HepG2 (cell line): ENCODE results near the gene BBC3. TPM values are rescaled to one million over a fixed set of nuclear protein-coding genes. Genes with fewer than 3 reads are reported as not detected.

Experiments used
- ATAC-seq: fragments of 200-7000 bp; cut with Tn5 transposase; 3 replicates; pipeline ENCODE4 v1.9.1; 2020; ENCODE audit warnings: mild to moderate bottlenecking, moderate library complexity
- BruUV-seq: library from RNA; stranded (reverse); fragments of 400-500 nt; replicated peaks from 2 replicates; lab custom pipeline; 2021; lab: Mats Ljungman, UMichigan
- CTCF ChIA-PET: fragments of 300-600 bp; formaldehyde crosslinking; extraction: SDS; loops from one replicate; lab custom pipeline; 2021; ENCODE audit warnings: low total read pairs, inconsistent platforms, low intra/inter-chr PET ratio; lab: Yijun Ruan, JAX
- POLR2A ChIA-PET: fragments of 350-600 bp; sonication (Branson Sonifier 250); formaldehyde crosslinking; loops from one replicate; lab custom pipeline; 2020; ENCODE audit warnings: antibody characterized with exemption, inconsistent platforms; lab: Yijun Ruan, JAX
- DNase-seq: peaks from one replicate; pipeline ENCODE4 v3.0.0-alpha.2; 2015; ENCODE audit warnings: low spot score
- FAIRE-seq: peaks from 3 replicates; lab custom pipeline; 2011; peaks lifted over from hg19 to GRCh38; lab: Jason Lieb, UNC
- H2AFZ ChIP-seq: one replicate; pipeline ENCODE4 v1.6.1; 2011; ENCODE audit warnings: low read length, inconsistent platforms
- H3K27ac ChIP-seq: fragments of 300-600 bp; 3 replicates; pipeline ENCODE4 v1.8.0; 2011; ENCODE audit warnings: mixed run types, mild to moderate bottlenecking, mixed read lengths, low read length, inconsistent platforms; ENCODE audit not compliant: insufficient read depth; ENCODE audit errors: extremely low read length
- H3K27me3 ChIP-seq, 2 experiments: fragments of 200-600 bp in 1 of 2; 2 replicates in 1 of 2; 3 replicates in 1 of 2; pipeline versions ENCODE4 v1.6.0 to v1.8.0; 2011; ENCODE audit warnings: low read length in 2 of 2, mild to moderate bottlenecking in 2 of 2, moderate library complexity in 2 of 2, inconsistent platforms in 1 of 2; ENCODE audit not compliant: insufficient read depth in 2 of 2, control insufficient read depth in 1 of 2
- H3K36me3 ChIP-seq, 2 experiments: fragments of 200-600 bp in 1 of 2; replicated peaks in 1 of 2; 2 replicates in 1 of 2; 3 replicates in 1 of 2; pipeline versions ENCODE4 v1.5.1 to v1.8.0; 2011; ENCODE audit warnings: low read length in 2 of 2, inconsistent platforms in 1 of 2; ENCODE audit not compliant: insufficient read depth in 2 of 2, control insufficient read depth in 1 of 2
- H3K4me1 ChIP-seq: 2 replicates; pipeline ENCODE4 v1.5.1; 2012; ENCODE audit warnings: low read length, inconsistent platforms; ENCODE audit not compliant: insufficient read depth
- H3K4me2 ChIP-seq: 2 replicates; pipeline ENCODE4 v1.6.0; 2011; ENCODE audit warnings: low read depth, low read length, inconsistent platforms
- H3K4me3 ChIP-seq, 3 experiments: fragments of 200-600 bp in 1 of 3; sonication (generic), shearing (Covaris generic) in 1 of 3; replicated peaks in 1 of 3; 2 replicates each; pipeline ENCODE4 v1.5.1; 2011 to 2016; ENCODE audit warnings: low read length in 3 of 3, inconsistent platforms in 2 of 3, low read depth in 2 of 3, mild to moderate bottlenecking in 2 of 3, control low read depth in 1 of 3, mixed read lengths in 1 of 3; ENCODE audit not compliant: insufficient read depth in 1 of 3
- H3K79me2 ChIP-seq: one replicate; pipeline ENCODE4 v1.6.1; 2011; ENCODE audit warnings: low read length, inconsistent platforms; ENCODE audit not compliant: insufficient read depth
- H3K9ac ChIP-seq: 2 replicates; pipeline ENCODE4 v1.6.0; 2011; ENCODE audit warnings: mild to moderate bottlenecking, low read depth, low read length, inconsistent platforms; ENCODE audit not compliant: insufficient read depth
- H3K9me3 ChIP-seq: 2 replicates; pipeline ENCODE4 v1.5.1; 2012; ENCODE audit warnings: mild to moderate bottlenecking, low read length
- H4K20me1 ChIP-seq: 2 replicates; pipeline ENCODE4 v1.6.0; 2011; ENCODE audit warnings: inconsistent platforms, mild to moderate bottlenecking, low read length, moderate library complexity; ENCODE audit not compliant: insufficient read depth
- TGIF2 ChIP-seq: IDR thresholded peaks from 2 replicates; pipeline ENCODE4 v1.6.1; 2016; ENCODE audit warnings: control low read depth, missing compliant biosample characterization
- TSC22D2 ChIP-seq: sonication (generic); formaldehyde crosslinking; IDR thresholded peaks from 2 replicates; pipeline ENCODE4 v1.5.1; 2020; ENCODE audit warnings: missing genetic modification reagents, mild to moderate bottlenecking, borderline replicate concordance
- whole genome bisulfite sequencing: methylation state at CpG from one replicate; pipeline ENCODE4 v1.1.6; 2017; ENCODE audit warnings: low lambda C conversion rate; 5-methylcytosine and 5-hydroxymethylcytosine counted together
- in situ Hi-C: cut with HindIII; loops from 2 replicates; pipeline ENCODE4 v1.10.0; 2017; ENCODE audit warnings: low pct_unique_long_range_greater_than_20kb; ENCODE audit not compliant: extremely low pct_ligation_motif_present
- intact Hi-C: fragments of 100-400 bp; cut with micrococcal nuclease; formaldehyde crosslinking; loops from one replicate; pipeline ENCODE4 v1.10.0; 2022; ENCODE audit not compliant: unreplicated experiment
- polyA plus RNA-seq, 8 experiments: library from polyadenylated mRNA; depleted of rRNA in 3 of 8; stranded (reverse) in 7 of 8; unstranded in 1 of 8; fragments of >200 nt; fragmentation: Illumina TruSeq in 4 of 8; extraction: Trizol in 4 of 8; gene quantifications; 2 replicates each; pipeline versions ENCODE4 v1.2.1 to v1.2.3, GENCODE V29; 2011 to 2016; ENCODE audit warnings: low read depth in 4 of 8, missing spikeins in 1 of 8, mixed read lengths in 1 of 8; ENCODE audit not compliant: insufficient read depth in 1 of 8
- total RNA-seq, 5 experiments: library from RNA; depleted of rRNA; stranded (reverse); fragments of >200 nt; fragmentation: Illumina TruSeq; extraction: Trizol; gene quantifications; 2 replicates each; pipeline ENCODE4 v1.2.3, GENCODE V29; 2016; ENCODE audit warnings: low read depth in 1 of 5
- TF ChIP-seq, protein P1 (sequence below), 2 experiments: fragments of 450-650 bp in 1 of 2; sonication (generic) in 1 of 2; formaldehyde crosslinking in 1 of 2; IDR thresholded peaks; 2 replicates each; pipeline versions ENCODE4 v1.6.1 to v1.8.0; 2016 to 2022; ENCODE audit warnings: antibody characterized with exemption in 1 of 2, mild to moderate bottlenecking in 1 of 2, missing genetic modification reagents in 1 of 2

The BBC3 gene
- total and polyA plus RNA-seq, 2 of the 13 experiments (the other 11 are each of a cell fraction or from before 2014, with no cell fraction given), result 6.1 to 8.8 TPM

DNA sequence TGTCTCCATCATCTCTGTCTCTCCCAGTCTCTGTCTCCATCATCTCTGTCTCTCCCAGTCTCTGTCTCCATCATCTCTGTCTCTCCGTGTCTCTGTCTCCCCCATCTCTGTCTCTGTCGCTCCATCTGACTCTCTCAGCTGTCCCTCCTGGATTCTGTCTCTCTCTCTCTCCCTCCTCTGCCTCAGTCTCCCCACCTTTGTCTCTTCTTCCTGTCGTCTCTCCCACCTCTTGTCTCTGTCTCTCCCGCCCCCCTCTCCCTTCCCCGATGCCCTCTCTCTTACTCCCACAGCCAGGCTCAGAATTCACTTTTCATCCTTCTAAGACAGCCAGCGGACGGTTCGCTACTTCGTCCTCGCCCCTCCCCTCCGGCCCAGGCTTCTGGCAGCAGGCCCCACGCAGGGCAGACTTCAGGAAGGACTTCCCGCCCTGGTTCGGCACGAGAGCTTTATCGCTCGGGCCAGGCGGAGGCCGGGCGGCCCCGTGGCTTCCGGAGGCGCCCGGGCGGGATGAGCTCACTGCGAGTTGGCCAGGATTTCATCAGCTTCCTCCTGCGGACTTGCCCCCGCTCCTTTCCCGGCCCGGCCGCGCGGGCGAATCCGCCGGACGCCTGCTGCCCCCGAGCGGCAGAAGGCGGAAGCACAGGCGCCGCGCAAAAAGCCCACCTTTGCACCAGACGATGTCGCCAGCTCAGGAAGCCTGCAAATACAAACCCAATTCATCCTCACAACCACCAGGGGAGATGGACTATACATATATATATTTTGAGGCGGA is 13.0 kb upstream of the BBC3 start (continued):
- TF ChIP-seq TSC22D2 (CRISPR knock-in tag), result peak; percentile 21; the same call in 1 of the 2 replicates

DNA sequence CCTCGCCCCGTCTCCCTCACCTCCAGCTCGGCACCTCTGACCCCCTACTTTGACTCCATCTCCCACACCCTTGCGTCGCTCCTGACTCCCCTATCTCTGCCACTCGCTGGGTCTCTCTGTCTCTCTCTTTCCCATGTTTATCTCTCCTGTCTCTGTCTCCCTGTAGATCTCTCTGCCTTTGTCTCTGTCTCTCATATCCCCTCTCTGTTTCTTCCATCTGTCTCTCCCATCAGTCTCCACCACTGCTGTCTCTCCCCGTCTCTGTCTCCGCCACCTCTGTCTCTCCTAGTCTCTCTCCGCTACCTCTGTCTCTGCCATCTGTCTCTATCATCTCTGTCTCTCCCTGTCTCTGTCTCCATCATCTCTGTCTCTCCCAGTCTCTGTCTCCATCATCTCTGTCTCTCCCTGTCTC is 12.4 kb upstream of the BBC3 start:
- no peak overlapping the region for H2AFZ ChIP-seq
- no peaks in the 10 kb centered on the region for H3K36me3 ChIP-seq
- intact Hi-C loops (loop anchor here (5.0 kb wide), 1 partner anchor 96 kb away; no protein-coding TSS in a partner anchor), in situ Hi-C loops (no loop called here)
- peak overlapping the region in 1 of 3 experiments; percentile 45; a peak in 2 of 6 replicates for H3K4me3 ChIP-seq
- H3K27ac ChIP-seq, result no peak overlapping the region
- ATAC-seq (no peak), DNase-seq (no peak), FAIRE-seq (no peak)
- TF ChIP-seq, protein P1, sequence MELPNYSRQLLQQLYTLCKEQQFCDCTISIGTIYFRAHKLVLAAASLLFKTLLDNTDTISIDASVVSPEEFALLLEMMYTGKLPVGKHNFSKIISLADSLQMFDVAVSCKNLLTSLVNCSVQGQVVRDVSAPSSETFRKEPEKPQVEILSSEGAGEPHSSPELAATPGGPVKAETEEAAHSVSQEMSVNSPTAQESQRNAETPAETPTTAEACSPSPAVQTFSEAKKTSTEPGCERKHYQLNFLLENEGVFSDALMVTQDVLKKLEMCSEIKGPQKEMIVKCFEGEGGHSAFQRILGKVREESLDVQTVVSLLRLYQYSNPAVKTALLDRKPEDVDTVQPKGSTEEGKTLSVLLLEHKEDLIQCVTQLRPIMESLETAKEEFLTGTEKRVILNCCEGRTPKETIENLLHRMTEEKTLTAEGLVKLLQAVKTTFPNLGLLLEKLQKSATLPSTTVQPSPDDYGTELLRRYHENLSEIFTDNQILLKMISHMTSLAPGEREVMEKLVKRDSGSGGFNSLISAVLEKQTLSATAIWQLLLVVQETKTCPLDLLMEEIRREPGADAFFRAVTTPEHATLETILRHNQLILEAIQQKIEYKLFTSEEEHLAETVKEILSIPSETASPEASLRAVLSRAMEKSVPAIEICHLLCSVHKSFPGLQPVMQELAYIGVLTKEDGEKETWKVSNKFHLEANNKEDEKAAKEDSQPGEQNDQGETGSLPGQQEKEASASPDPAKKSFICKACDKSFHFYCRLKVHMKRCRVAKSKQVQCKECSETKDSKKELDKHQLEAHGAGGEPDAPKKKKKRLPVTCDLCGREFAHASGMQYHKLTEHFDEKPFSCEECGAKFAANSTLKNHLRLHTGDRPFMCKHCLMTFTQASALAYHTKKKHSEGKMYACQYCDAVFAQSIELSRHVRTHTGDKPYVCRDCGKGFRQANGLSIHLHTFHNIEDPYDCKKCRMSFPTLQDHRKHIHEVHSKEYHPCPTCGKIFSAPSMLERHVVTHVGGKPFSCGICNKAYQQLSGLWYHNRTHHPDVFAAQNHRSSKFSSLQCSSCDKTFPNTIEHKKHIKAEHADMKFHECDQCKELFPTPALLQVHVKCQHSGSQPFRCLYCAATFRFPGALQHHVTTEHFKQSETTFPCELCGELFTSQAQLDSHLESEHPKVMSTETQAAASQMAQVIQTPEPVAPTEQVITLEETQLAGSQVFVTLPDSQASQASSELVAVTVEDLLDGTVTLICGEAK (IDR thresholded peaks at IDR 0.05), result 0 out of 2 replicates have a peak, but pooled peaks have one; percentile 1
- TF ChIP-seq, protein P1 (CRISPR knock-in tag; IDR thresholded peaks at IDR 0.05), result no peak
- no peak for TF ChIP-seq TGIF2
- H3K79me2 ChIP-seq, result no peaks in the 10 kb centered on the region
- 90% methylated on average over 9 of the region's 9 CpGs for WGBS
- no TSS peak for BruUV-seq
- CTCF ChIA-PET, result interaction anchor here (0.8 to 2.7 kb wide), 4 partner anchors 13 to 94 kb away, joined by 3 to 33 read pairs (median 9); partner anchors contain the start of gene BBC3
- peak overlapping the region; percentile 67 for H3K9ac ChIP-seq
- no peaks in the 10 kb centered on the region for H3K9me3 ChIP-seq
- no peaks in the 10 kb centered on the region for H4K20me1 ChIP-seq
- peak overlapping the region; percentile 67 for H3K4me2 ChIP-seq
- POLR2A ChIA-PET, result interaction anchor here (0.9 to 3.5 kb wide), 10 partner anchors 13 to 196 kb away, joined by 3 to 93 read pairs (median 14); partner anchors contain the start of genes CCDC9 and ZC3H4
- no peaks in the 10 kb centered on the region for H3K27me3 ChIP-seq
- H3K4me1 ChIP-seq, result peaks cover 54% of the 10 kb centered on the region
